ENCODE results near the gene SMOC1.

SMOC1 gene, protein sequence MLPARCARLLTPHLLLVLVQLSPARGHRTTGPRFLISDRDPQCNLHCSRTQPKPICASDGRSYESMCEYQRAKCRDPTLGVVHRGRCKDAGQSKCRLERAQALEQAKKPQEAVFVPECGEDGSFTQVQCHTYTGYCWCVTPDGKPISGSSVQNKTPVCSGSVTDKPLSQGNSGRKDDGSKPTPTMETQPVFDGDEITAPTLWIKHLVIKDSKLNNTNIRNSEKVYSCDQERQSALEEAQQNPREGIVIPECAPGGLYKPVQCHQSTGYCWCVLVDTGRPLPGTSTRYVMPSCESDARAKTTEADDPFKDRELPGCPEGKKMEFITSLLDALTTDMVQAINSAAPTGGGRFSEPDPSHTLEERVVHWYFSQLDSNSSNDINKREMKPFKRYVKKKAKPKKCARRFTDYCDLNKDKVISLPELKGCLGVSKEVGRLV

DNA sequence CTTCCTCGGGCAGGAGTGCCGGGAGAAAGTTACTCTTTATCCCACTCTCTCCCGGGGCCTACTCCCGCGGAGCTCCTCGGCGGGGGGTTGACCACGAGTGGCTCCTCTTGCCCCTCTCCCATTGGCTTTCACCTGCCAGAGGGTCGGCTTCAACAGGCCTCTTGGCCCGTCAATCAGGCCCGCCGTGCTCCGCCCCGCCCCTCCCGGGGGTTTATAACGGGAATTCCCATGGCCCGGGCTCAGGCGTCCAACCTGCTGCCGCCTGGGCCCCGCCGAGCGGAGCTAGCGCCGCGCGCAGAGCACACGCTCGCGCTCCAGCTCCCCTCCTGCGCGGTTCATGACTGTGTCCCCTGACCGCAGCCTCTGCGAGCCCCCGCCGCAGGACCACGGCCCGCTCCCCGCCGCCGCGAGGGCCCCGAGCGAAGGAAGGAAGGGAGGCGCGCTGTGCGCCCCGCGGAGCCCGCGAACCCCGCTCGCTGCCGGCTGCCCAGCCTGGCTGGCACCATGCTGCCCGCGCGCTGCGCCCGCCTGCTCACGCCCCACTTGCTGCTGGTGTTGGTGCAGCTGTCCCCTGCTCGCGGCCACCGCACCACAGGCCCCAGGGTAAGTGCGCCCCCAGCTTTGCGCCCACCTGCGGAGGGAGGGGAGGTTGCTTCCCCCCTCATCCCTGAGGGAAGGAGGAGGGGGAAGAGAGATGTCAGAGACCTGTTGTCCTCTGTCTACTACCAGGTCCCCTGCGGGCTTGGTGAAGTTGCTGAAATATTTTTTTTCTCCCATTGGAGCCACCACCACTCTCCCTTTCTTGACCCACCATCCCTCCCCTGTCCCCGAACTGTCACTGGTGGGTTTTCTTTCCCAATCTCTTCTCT is at the start of gene SMOC1:
SMOC1 (plus strand) TSS at position 242 of the 869 bp plus-strand sequence; CDS start at position 505, 263 bp downstream.
- peak in 52 of 56 donors; percentile 8 to 85 (median 44) for DNase-seq

DNA sequence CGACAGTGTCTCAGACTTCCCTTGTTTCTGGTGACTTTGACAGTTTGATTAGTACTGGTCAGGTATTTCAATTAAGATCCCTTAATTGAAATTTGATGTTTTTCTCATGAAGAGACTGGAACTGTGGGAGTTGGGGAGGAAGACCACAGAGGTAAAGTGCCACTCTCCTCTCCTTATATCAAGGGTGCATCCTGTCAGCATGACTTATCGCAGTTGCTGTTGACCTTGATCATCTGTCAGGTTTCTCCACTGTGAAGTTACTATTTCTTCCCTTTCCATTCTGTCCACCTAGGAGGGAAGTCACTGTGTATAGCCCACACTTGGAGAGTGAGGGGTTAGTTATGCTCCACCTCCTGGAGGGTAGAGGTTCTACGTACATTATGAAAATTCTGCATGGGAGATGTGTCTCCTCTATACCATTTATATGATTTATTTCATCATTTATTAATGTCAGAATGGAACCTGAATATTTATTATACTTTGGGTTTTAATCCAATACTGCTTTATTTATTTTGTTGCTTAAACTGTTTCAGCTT is 40.3 kb upstream of the SMOC1 start:
- DNase-seq = no peak

DNA sequence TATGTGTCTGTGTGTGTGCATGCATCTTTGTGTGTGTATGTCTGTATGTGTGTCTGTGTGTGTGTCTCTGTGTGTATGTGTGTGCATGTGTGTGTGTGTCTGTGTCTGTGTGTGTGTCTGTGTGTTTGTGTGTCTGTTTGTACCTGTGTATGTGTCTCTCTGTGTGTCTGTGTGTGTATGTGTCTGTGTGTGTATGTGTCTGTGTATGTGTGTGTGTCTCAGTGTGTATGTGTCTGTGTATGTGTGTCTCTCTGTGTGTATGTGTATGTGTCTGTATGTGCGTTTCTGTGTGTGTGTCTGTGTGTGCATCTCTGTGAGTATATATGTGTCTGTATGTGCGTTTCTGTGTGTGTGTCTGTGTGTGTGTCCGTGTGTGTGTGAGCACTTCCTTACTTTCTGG is 39.6 kb upstream of the SMOC1 start:
- DNase-seq = no peak

DNA sequence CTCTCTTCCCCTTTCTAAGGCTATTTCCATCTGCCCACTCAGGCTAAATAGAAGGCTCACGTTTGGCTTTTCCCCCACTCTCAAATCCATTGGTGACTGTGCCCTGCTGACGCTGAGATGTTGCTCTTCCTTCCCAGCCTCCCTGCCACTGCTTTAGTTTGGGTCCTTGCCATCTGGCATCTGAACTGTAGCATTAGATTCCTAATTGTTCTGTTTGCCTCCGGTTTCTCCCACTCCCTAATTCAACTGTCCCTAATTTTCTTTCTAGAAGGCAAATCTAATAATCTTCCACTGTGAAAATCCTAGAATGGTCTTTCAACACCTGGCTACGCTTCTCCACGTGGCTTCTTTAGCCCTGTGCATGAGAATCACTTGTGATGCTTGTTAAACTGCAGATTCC is 37.6 kb upstream of the SMOC1 start:
- DNase-seq = no peak

DNA sequence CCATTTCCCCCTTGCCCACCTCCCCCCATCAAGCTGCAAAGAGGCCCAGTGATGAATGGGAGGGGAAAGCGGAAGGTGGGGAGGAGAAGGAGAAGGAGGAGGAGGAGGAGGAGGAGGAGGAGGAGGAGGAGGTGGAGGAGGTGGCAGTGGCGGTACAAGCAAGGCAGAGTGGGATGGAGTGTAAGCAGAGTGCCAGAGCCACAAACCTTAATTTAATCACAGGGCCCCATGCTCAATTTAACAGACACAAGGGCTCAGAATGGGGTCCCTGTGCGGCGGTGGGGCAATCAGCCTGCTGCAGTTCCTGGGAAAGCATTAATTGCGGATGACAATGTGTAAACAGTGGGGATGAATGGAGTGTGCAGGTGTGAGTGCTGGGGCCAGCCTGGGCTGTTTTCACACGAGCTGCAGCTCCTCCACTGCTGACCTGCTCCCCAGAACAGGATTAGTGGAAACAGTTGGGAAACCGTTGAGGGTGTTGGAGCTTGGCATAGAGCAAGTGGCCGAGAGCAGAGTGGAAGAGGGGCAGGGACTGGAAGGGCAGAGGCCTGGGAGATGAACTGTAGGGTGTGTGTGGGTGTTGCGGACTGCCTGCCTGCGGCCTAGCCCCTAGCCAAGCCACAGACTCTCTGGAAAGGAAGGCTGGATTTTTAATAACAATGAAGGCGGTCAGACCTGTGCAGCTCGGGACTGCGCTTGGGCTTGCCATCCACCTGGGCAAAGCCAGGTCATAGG is 36.4 kb upstream of the SMOC1 start:
- no peak for DNase-seq

DNA sequence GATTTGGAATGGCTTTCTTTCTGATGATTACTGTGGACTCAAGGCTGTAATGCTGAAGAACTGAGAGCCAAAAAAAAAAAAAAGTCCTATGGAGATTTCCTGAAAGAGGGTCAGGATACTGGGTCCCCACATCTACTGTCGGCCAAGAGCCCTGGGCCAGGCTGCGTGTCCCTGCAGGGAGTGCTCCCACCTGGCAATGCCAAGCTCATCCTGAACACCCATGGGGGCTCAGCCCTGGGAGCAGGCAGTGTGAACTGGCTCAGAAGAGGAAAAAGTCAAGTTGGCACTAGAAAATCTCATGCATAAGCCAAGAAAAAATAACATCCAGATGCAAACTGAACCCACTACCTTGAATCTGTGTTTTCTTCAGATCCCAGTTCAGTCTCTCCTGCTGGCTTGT is 35.0 kb upstream of the SMOC1 start:
- DNase-seq = no peak

DNA sequence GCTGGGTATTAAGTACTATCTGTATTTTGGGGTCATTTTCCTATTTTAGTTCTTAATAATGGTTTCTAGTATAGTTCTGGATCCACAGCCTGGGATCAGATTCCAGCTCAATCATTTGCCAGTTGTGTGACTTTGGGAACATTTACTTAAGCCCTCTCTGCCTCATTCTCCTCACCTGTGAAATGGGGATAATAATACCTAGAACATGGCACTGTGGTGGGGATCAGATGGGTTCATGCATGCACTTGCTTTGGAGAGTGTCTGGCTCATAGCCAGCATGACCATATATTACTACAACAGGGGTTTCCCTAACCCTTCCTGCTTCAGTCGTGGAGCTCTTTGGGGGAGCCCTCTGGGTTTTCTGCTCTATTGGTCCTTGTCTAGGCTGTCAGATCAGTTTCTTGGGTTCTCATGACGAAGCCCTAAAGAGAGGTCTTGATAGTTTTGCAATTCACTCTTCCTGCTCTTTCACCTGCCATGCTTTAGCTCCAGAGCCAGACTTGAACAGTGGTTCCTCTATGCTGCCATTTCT is 34.1 kb upstream of the SMOC1 start:
- no peak for DNase-seq

DNA sequence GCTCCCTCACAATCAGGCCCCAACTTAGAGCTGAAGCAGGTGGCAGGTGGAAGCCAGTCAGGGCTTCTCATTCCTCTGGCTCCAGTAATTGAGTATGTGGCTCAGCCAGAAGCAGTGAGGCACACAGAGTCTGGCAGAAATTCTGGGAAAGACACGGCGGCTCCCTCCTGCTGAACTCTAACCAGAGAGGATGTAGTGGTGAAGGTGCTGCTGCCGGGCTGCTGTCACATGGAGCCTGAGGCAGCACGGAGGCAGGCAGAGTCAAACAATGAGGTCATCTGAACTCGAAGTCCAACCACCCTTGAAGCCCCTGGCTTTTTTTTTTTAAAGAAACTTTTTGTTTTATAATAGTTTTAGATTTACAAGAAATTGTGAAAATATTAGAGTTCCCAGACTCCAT is 33.4 kb upstream of the SMOC1 start:
- no peak for DNase-seq

DNA sequence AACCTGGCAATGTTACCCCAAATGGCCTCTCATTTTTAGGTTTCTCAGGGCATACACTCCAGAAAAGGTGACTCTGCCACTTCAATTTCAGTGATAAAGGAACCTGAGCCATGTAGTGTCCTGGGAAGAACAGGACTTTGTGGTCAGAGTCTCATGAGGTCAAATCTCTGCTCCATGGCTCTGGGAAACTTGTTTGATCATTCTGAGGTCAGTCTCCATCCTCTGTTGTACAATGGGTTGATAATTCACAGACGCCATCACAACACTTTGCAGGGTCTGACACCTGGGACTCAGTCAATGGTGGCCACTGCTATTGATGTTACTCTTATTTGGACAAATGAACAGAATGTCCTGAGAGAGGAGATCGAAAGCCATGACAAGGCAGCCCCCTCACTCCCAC is 31.1 kb upstream of the SMOC1 start:
- DNase-seq = no peak

DNA sequence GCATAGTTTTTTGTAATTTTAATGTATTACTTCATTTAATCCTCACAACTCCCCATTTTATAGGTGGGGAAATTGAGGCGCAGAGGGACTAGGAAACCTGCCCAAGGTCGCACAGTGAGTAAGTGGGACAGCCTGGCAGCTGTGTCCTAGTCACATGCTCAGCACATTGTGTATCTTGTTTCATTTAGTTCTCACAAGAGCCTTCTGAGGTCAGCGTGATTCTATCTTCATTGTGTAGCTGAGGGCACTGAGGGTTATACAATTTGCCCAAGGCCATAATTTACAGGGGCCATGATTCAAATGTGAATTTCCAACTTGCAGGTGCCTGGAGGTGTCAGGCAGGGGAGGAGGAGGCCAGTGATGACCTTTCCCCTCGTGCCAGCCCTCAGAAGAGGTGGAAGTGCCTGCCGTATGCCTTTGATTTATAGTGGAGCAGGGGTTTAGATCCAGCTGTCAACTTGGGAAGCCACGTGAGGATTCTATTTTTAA is 30.3 kb upstream of the SMOC1 start:
- DNase-seq = no peak

DNA sequence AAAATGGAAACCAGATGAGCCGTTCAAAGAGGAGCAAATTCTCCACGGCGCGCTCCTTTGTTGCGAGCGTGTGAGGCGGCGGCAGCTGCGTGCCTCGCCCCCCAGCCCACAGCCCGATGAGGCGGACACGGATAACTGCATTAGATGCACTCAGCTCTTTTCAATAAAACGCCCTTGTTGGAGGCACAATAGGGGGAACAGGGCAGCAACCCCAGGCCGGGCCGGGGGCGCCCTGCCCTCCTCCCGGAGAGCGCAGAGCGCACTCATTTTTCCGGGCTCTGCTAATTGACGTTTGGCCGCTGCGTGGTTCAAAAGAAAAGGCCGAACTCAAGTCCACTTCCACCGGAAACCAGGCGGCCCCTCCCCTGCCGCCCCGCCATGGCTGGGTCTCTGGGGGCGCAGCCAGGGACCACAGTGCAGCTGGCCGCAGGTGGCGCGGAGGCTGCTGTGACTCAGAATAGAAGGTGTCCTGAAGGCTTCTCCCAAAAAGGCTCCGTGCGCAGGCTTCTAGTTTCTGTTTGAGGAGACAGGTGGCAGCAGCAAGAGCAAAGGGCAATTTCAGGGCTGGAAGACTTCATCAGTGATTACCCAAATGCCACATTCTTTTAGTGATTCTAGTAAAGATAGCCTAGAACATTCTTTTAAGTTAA is 29.0 kb upstream of the SMOC1 start:
- peak in 3 of 56 donors; percentile 1 to 13 (median 11) for DNase-seq

DNA sequence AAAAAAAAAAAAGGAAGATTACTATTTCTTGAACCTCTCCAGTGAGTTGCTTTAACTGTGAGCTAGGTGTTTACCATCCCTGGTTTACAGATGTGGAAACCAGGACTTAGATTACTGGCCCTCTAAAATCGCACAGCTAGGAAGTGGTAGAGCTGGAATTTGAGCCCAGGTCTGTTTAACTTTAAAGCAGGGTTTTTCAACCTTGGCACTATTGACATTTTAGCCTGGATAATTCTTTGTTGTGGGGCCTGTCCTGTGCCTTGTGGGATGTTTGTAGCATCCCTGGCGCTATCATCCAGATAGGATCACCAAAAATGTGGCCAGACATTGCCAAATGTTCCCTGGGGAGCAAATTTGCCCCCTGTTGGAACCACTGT is 28.5 kb upstream of the SMOC1 start:
- no peak for DNase-seq

DNA sequence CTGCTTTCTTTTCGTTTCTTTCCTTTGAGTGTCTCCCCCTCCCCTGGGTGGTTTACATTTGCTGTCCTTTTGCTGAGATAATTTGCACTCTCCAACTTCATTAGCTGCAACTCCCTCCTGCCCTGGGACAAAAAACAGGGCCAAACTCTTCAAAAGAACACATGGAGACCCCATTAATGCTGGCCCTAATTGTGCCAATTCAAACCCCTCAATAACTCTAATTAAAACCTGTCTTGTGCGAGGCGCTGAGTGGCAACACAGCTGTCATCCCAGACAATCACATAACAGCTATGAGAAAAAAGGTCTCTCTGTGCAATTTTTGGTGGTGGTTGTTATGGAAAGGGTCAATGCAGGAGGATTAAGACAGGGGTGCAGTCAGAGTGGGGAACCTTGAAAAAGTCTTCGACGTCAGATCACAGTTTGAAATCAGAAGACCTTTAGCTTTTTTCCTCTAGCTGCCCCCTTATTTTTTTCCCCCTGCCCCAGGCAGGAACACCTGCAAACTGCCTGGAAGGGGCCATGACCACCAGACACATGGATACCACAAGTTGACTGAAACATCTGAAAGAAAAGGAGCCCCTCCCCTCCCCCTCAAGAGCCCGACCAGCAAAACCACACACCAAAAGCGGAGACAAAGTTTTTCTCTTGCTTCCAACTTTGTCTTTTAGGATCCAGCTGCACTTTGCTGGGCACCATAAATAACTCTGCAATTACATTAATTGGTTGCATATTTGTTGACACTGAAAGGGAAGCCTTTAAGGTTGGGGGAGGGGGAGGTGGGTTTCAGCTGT is 26.5 kb upstream of the SMOC1 start:
- no peak for DNase-seq

DNA sequence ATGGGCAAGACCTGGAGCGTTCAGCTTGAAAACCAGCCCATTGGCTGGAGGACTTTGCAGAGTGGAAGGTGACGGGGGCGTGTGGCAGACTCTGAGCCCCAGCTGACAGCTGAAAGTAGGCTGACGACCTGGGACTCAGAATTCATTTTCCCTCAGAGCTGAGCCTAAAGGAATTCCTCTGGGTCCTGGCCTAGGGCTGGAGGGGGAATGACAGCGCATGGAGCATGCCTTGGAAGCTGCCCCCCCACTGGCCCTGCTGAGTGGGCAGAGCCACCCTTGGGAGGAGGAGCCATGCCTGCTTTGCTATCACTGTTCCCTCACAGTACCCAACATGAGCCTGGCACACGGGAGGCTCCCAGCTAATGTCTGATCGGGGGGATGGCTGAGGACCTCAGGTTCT is 25.4 kb upstream of the SMOC1 start:
- DNase-seq = no peak

DNA sequence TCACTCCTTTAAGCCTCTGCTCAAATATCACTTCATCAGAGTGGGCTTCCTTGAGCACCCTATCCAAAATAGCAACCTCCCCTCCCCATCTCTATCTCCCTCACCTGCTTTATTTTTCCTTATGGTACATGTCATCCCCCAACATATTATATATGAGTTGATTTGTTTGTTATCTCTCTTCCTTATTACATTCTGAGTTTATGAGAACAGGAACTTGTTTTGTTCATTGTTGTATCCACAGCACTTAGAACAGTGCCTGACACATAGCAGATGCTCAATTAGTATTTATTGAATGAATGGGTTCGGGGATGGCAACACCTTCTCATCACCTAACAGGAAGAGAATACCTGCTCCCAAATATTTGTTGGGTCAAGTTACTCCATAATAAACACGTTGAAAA is 24.6 kb upstream of the SMOC1 start:
- DNase-seq = no peak

DNA sequence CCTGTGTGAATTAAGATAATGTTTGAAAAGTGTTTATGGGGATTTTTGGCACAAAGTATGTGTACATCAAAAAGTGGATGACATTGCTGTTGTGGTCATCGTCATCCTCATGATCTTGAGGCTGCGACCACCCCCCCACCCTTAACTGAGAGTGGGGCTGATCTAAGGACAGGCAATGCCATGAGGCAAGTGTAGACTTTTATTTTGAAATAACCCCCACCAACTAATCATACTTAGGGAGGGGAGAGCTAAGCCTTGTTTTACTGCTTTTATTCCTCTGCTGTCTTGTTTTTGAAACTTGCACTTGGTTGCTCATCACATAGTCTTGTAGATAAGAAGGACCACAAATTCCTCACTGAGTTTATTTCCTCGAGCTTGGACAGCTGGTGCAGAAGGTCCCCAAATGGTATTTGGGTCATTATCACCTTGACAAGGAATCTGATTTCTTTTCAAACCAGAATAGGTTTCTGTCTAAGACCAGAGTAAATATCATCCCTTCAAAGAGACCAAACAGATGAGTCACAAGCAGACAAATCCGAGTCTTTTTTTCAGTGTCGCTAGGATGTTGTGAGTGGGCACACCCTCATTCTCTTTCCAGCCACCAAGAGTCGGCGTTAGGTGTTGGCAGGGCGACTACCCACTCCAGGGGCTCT is 23.9 kb upstream of the SMOC1 start:
- no peak for DNase-seq

DNA sequence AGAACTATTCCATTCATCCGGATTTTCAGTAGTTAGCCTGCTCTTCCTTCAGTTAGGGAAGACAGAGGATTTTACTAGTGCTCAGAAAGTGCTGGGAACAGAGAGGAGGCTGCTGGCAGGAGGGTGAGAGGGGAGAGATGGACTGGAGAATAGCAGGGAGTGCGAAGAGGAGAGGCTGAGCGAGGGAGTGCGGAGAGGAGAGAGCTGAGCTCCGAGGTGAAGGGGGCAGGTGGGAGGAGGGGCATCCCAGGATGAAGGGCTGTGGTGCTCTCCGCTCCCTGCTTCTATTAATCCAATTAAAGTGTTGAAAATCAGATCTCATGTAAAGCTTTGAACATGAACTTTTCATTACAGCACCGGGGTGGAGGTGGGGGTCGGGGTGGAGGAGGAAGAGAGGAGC is 20.4 kb upstream of the SMOC1 start:
- DNase-seq = no peak

DNA sequence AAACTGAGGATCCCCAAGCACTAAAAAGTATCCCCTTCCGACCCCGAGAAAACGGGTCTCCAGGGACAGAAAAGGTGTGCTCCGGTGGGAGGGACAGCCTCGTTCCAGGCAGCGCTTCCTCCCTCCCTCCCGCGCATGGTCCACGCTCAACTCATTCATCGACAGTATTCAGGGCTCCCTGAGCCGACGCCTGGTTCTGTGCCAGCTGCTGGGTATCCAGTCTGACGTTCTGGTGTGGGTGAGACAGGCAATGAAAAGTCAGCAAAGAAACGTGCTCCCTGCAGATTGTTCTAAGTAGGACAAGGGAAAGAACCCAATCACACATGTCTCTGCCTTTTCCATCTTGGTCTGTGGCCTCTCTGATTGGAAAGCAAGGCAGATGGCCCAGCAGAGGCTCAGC is 19.6 kb upstream of the SMOC1 start:
- no peak for DNase-seq

DNA sequence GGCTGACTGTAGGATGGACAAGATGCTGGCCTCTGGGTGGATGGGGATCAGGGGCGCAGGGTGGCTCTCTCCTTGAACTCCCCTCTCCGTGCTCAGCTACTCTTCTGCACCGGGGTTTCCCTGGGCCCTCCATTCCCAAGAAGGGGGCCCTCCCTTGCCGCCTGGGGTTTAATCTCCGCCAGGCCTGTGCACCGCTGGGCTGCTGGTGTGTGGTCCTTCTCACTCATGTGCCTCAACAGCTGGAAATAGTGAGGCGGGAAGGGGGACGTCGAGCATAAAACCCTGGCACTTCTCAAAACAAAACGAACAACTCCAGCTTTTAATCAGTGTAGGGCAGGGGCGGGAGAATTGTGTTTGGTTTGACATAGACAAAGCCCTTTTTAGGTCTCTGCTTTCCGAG is 19.0 kb upstream of the SMOC1 start:
- DNase-seq = no peak

Measured in nucleus accumbens (tissue), 56 donors.